A549 (cell line): Measurements from ENCODE around the gene TOM1L2. TPM values are rescaled to one million over a fixed set of nuclear protein-coding genes. Genes with fewer than 3 reads are reported as not detected.
A peak's percentile ranks its signal among the peaks of the same experiment; 100 is the strongest.

ENCODE experiments used
- ATAC-seq, 2 experiments: fragments of 200-7000 bp in 1 of 2; fragments of >200 bp in 1 of 2; cut with Nextera tagmentation in 1 of 2; cut with Tn5 transposase in 1 of 2; 3 replicates each; pipeline versions ENCODE4 v1.8.0 to v1.9.1; 2018 to 2020; ENCODE audit warnings: mild to moderate bottlenecking in 1 of 2, moderate library complexity in 1 of 2
- CTCF ChIA-PET: fragments of 300-600 bp; sonication (Branson Sonifier 250); formaldehyde crosslinking; extraction: SDS; loops from one replicate; lab custom pipeline; 2021; ENCODE audit warnings: antibody characterized with exemption, inconsistent platforms; lab: Yijun Ruan, JAX
- POLR2A ChIA-PET: fragments of 350-600 bp; formaldehyde crosslinking; extraction: SDS; loops from one replicate; lab custom pipeline; 2021; ENCODE audit warnings: antibody characterized with exemption, inconsistent platforms; lab: Yijun Ruan, JAX
- DNase-seq, 2 experiments: peaks; one replicate each; pipeline versions ENCODE4 v3.0.0 to v3.0.0-alpha.2; 2011 to 2016; ENCODE audit warnings: low read depth in 1 of 2, low spot score in 1 of 2
- FAIRE-seq: peaks from 2 replicates; lab custom pipeline; 2011; peaks lifted over from hg19 to GRCh38; lab: Jason Lieb, UNC
- H3K27ac ChIP-seq, 2 experiments: fragments of >200 bp; sonication (Bioruptor Twin); formaldehyde crosslinking; 3 replicates each; pipeline ENCODE4 v1.5.1; 2016 to 2017
- H3K4me1 ChIP-seq: fragments of >200 bp; sonication (Bioruptor Twin); formaldehyde crosslinking; 3 replicates; pipeline ENCODE4 v1.6.1; 2016
- H3K4me2 ChIP-seq: fragments of >200 bp; sonication (Bioruptor Twin); formaldehyde crosslinking; 3 replicates; pipeline ENCODE4 v1.6.1; 2016
- H3K4me3 ChIP-seq: fragments of >200 bp; sonication (Bioruptor Twin); formaldehyde crosslinking; 3 replicates; pipeline ENCODE4 v1.5.1; 2016
- H3K9me3 ChIP-seq: fragments of >200 bp; sonication (Bioruptor Twin); formaldehyde crosslinking; 3 replicates; pipeline ENCODE4 v1.6.1; 2016
- ATOH8 ChIP-seq: fragments of 250-450 bp; sonication (Bioruptor Pico); IDR thresholded peaks from 2 replicates; pipeline ENCODE4 v1.5.0; 2020; ENCODE audit warnings: low read depth, mild to moderate bottlenecking, moderate library complexity
- BCL3 ChIP-seq: fragments of >200 bp; sonication (Bioruptor Twin); formaldehyde crosslinking; IDR thresholded peaks from 3 replicates; pipeline ENCODE4 v1.6.1; 2016
- CEBPB ChIP-seq, 2 experiments: fragments of >200 bp in 1 of 2; sonication (Bioruptor Twin) in 1 of 2; formaldehyde crosslinking in 1 of 2; IDR thresholded peaks; 2 replicates each; pipeline ENCODE4 v1.6.1; 2012 to 2016
- EHF ChIP-seq: fragments of 250-450 bp; sonication (Bioruptor Pico); IDR thresholded peaks from 2 replicates; pipeline ENCODE4 v1.5.0; 2020; ENCODE audit warnings: mild to moderate bottlenecking
- EHMT2 ChIP-seq: fragments of 200-600 bp; sonication (generic); IDR thresholded peaks from 2 replicates; pipeline ENCODE4 v1.6.1; 2016; ENCODE audit warnings: antibody characterized with exemption, low read depth, mild to moderate bottlenecking, moderate library complexity
- EP300 ChIP-seq, 2 experiments: fragments of >200 bp; sonication (Bioruptor Twin); formaldehyde crosslinking; IDR thresholded peaks; 2 replicates in 1 of 2; 3 replicates in 1 of 2; pipeline ENCODE4 v1.6.1; 2016 to 2017
- FOSL2 ChIP-seq, 2 experiments: fragments of 450-650 bp in 1 of 2; fragments of >200 bp in 1 of 2; sonication (Bioruptor Twin) in 1 of 2; formaldehyde crosslinking; IDR thresholded peaks; 2 replicates each; pipeline versions ENCODE4 v1.5.0 to v1.6.1; 2016 to 2020; ENCODE audit warnings: mild to moderate bottlenecking in 1 of 2, moderate library complexity in 1 of 2
- GATA3 ChIP-seq: IDR thresholded peaks from 2 replicates; pipeline ENCODE4 v1.6.1; 2012; ENCODE audit warnings: borderline replicate concordance
- HES2 ChIP-seq: fragments of >200 bp; sonication (Bioruptor Twin); formaldehyde crosslinking; IDR thresholded peaks from 2 replicates; pipeline ENCODE4 v1.6.1; 2016
- HEYL ChIP-seq: fragments of 250-450 bp; sonication (Bioruptor Pico); IDR thresholded peaks from 2 replicates; pipeline ENCODE4 v1.8.0; 2021; ENCODE audit warnings: mild to moderate bottlenecking, moderate library complexity
- HOXB13 ChIP-seq: fragments of 250-450 bp; sonication (Bioruptor Pico); IDR thresholded peaks from 2 replicates; pipeline ENCODE4 v1.5.0; 2020; ENCODE audit warnings: low read depth, mild to moderate bottlenecking, moderate library complexity
- HOXB5 ChIP-seq: fragments of 250-450 bp; sonication (Bioruptor Pico); IDR thresholded peaks from 2 replicates; pipeline ENCODE4 v1.5.0; 2020; ENCODE audit warnings: mild to moderate bottlenecking, moderate library complexity
- JUN ChIP-seq, 2 experiments: fragments of >200 bp; sonication (Bioruptor Twin); formaldehyde crosslinking; IDR thresholded peaks; 2 replicates in 1 of 2; 3 replicates in 1 of 2; pipeline ENCODE4 v1.6.1; 2016 to 2017
- JUNB ChIP-seq: fragments of >200 bp; sonication (Bioruptor Twin); formaldehyde crosslinking; IDR thresholded peaks from 2 replicates; pipeline ENCODE4 v1.6.1; 2016
- MAFK ChIP-seq: fragments of 450-650 bp; IDR thresholded peaks from 2 replicates; pipeline ENCODE4 v1.6.1; 2014; ENCODE audit not compliant: partially characterized antibody
- MAX ChIP-seq: IDR thresholded peaks from 2 replicates; pipeline ENCODE4 v1.6.1; 2012
- MYC ChIP-seq: IDR thresholded peaks from 2 replicates; pipeline ENCODE4 v1.6.1; 2012; ENCODE audit warnings: mild to moderate bottlenecking, inconsistent platforms, low read length, improper control_type of control experiment, borderline replicate concordance
- NPAS2 ChIP-seq: fragments of 250-450 bp; sonication (Bioruptor Pico); IDR thresholded peaks from 2 replicates; pipeline ENCODE4 v1.8.0; 2022; ENCODE audit warnings: mild to moderate bottlenecking, moderate library complexity, borderline replicate concordance
- RARB ChIP-seq: fragments of 250-450 bp; sonication (Bioruptor Pico); IDR thresholded peaks from 2 replicates; pipeline ENCODE4 v1.8.0; 2021; ENCODE audit warnings: mild to moderate bottlenecking, moderate library complexity
- RCOR1 ChIP-seq: fragments of 150-350 bp; IDR thresholded peaks from 2 replicates; pipeline ENCODE4 v1.6.1; 2014; ENCODE audit warnings: antibody characterized with exemption, low read length, low read depth
- REST ChIP-seq: fragments of 200-600 bp; sonication (generic); IDR thresholded peaks from 2 replicates; pipeline ENCODE4 v1.6.1; 2016; ENCODE audit warnings: antibody characterized with exemption, mild to moderate bottlenecking, moderate library complexity
- SMC3 ChIP-seq: fragments of >200 bp; sonication (Bioruptor Twin); formaldehyde crosslinking; IDR thresholded peaks from 3 replicates; pipeline ENCODE4 v1.6.1; 2018; ENCODE audit warnings: inconsistent platforms
- TFCP2L1 ChIP-seq: fragments of 250-450 bp; sonication (Bioruptor Pico); IDR thresholded peaks from 2 replicates; pipeline ENCODE4 v1.5.0; 2021; ENCODE audit warnings: mild to moderate bottlenecking
- TP53 ChIP-seq: fragments of 250-450 bp; sonication (Bioruptor Pico); IDR thresholded peaks from 2 replicates; pipeline ENCODE4 v1.5.0; 2021; ENCODE audit warnings: mild to moderate bottlenecking, moderate library complexity
- ZC3H11A ChIP-seq: fragments of 450-650 bp; IDR thresholded peaks from 2 replicates; pipeline ENCODE4 v1.6.1; 2014; ENCODE audit warnings: antibody characterized with exemption, mild to moderate bottlenecking
- ZFP36 ChIP-seq: fragments of 450-650 bp; IDR thresholded peaks from 2 replicates; pipeline ENCODE4 v1.6.1; 2014; ENCODE audit warnings: borderline replicate concordance; ENCODE audit not compliant: partially characterized antibody
- ZNF302 ChIP-seq: fragments of 250-450 bp; sonication (Bioruptor Pico); IDR thresholded peaks from 2 replicates; pipeline ENCODE4 v1.9.0; 2021; ENCODE audit warnings: inconsistent platforms, mild to moderate bottlenecking, moderate library complexity
- whole genome bisulfite sequencing: methylation state at CpG from one replicate; pipeline ENCODE4 v1.1.6; 2017; ENCODE audit errors: missing lambda C conversion rate; 5-methylcytosine and 5-hydroxymethylcytosine counted together
- polyA plus RNA-seq, 4 experiments: library from polyadenylated mRNA; depleted of rRNA in 3 of 4; stranded (reverse); fragments of >200 nt; fragmentation: RNase III in 1 of 4; extraction: RNeasy Plus Mini Kit Qiagen cat#74134 plus additional on column Dnase treatment in 1 of 4; gene quantifications; 2 replicates in 3 of 4; 3 replicates in 1 of 4; pipeline ENCODE4 v1.2.3, GENCODE V29; 2011 to 2017

The TOM1L2 gene
- polyA plus RNA-seq, 2 of the 4 experiments (the other 2 are of a cell fraction), result 19.2 to 24.7 TPM

GRCh38 chr17:17824783-17825614 is 147.2 kb downstream of the TOM1L2 start:
- peak overlapping the region; percentile 93 to 96 for H3K27ac ChIP-seq
- H3K9me3 ChIP-seq, result no peaks in the 10 kb centered on the region
- TF ChIP-seq JUN (IDR thresholded peaks at IDR 0.05), result 0 out of 5 replicates have a peak, but pooled peaks of 1 of the 2 experiments have one; percentile 3
- TF ChIP-seq TP53, result no peak
- no peak for TF ChIP-seq HEYL (CRISPR knock-in tag)
- no peak for TF ChIP-seq EHF (CRISPR knock-in tag)
- TF ChIP-seq SMC3, result no peak
- 0 out of 2 replicates have a peak, but pooled peaks have one; percentile 44 for TF ChIP-seq RARB (CRISPR knock-in tag)
- TF ChIP-seq CEBPB (IDR thresholded peaks at IDR 0.05), result no peak
- H3K4me1 ChIP-seq, result peaks cover 94% of the 10 kb centered on the region
- 52% methylated on average over 14 of the region's 14 CpGs for WGBS
- H3K4me3 ChIP-seq, result no peak overlapping the region; the same call in 2 of the 3 replicates
- ATAC-seq (peak; percentile 1 to 6; a peak in 2 of 6 replicates), DNase-seq (peak in 1 of 2 experiments; percentile 53), FAIRE-seq (no peak)
- CTCF ChIA-PET, result interaction anchor here (1.0 to 30.5 kb wide), 3 partner anchors 11 to 33 kb away, joined by 3 to 859 read pairs (median 402); no protein-coding TSS in a partner anchor
- POLR2A ChIA-PET, result interaction anchor here (0.6 to 4.8 kb wide), 6 partner anchors 9 to 44 kb away, joined by 3 to 100 read pairs (median 5); partner anchors contain the start of gene SREBF1
- peak overlapping the region; percentile 100 for H3K4me2 ChIP-seq

GRCh38 chr17:17824119-17824782 is 147.9 kb downstream of the TOM1L2 start:
- Histone ChIP-seq H3K4me1 (peaks cover 94% of the 10 kb centered on the region), H3K9me3 (no peaks in the 10 kb centered on the region), H3K4me2 (peak overlapping the region; percentile 100), H3K27ac (peak overlapping the region; percentile 93 to 96), H3K4me3 (peak overlapping the region; percentile 24; the same call in 2 of the 3 replicates)
- peak in 1 of 2 experiments; percentile 48 for DNase-seq
- POLR2A ChIA-PET, result interaction anchor here (1.0 to 4.8 kb wide), 4 partner anchors 9 to 16 kb away, joined by 3 to 100 read pairs (median 16); partner anchors contain the start of gene SREBF1
- CTCF ChIA-PET, result interaction anchor here (0.6 to 30.5 kb wide), 7 partner anchors 10 to 161 kb away, joined by 3 to 859 read pairs (median 3); partner anchors contain the start of gene SREBF1
- no peak for FAIRE-seq
- peak; percentile 5 to 14; a peak in 4 of 6 replicates for ATAC-seq
- WGBS, result 15% methylated on average over 11 of the region's 11 CpGs
- no peak; the same call in 1 of the 2 replicates for TF ChIP-seq TP53
- no peak for TF ChIP-seq CEBPB (IDR thresholded peaks at IDR 0.05)
- TF ChIP-seq RARB (CRISPR knock-in tag), result no peak
- peak; percentile 77; the same call in 1 of the 2 replicates for TF ChIP-seq HEYL (CRISPR knock-in tag)
- no peak for TF ChIP-seq RCOR1
- TF ChIP-seq JUNB, result no peak
- no peak for TF ChIP-seq FOSL2 (IDR thresholded peaks at IDR 0.05)
- TF ChIP-seq FOSL2 (CRISPR knock-in tag; IDR thresholded peaks at IDR 0.05), result no peak
- TF ChIP-seq EP300 (IDR thresholded peaks at IDR 0.05), result no peak
- TF ChIP-seq ZFP36, result no peak
- TF ChIP-seq ATOH8 (CRISPR knock-in tag), result no peak; the same call in none of the 2 replicates
- TF ChIP-seq HOXB5 (CRISPR knock-in tag), result peak; percentile 75; the same call in 1 of the 2 replicates
- TF ChIP-seq MAFK, result no peak
- peak; percentile 48 for TF ChIP-seq MAX
- peak; percentile 77 for TF ChIP-seq ZNF302 (CRISPR knock-in tag)
- no peak for TF ChIP-seq HES2
- TF ChIP-seq BCL3, result no peak
- 0 out of 2 replicates have a peak, but pooled peaks have one; percentile 29 for TF ChIP-seq NPAS2 (CRISPR knock-in tag)
- no peak for TF ChIP-seq GATA3
- peak; percentile 95 for TF ChIP-seq HOXB13 (CRISPR knock-in tag)
- no peak for TF ChIP-seq EHMT2
- no peak for TF ChIP-seq ZC3H11A
- no peak for TF ChIP-seq REST
- 0 out of 2 replicates have a peak, but pooled peaks have one; percentile 7 for TF ChIP-seq MYC
- TF ChIP-seq TFCP2L1 (CRISPR knock-in tag), result peak; percentile 57
